H9 (cell line): Measurements from ENCODE around the gene BHLHA15. TPM values are rescaled to one million over a fixed set of nuclear protein-coding genes. Genes with fewer than 3 reads are reported as not detected.

Experiments used
- DNase-seq: peaks from one replicate; pipeline ENCODE4 v3.0.0-alpha.2; 2017
- H2AFZ ChIP-seq: one replicate; pipeline ENCODE4 v1.6.1; 2013; ENCODE audit warnings: mild to moderate bottlenecking, low read length, control low read depth, moderate library complexity
- H2AK5ac ChIP-seq: 2 replicates; pipeline ENCODE4 v1.6.1; 2013; ENCODE audit warnings: low read length, control low read depth, mixed read lengths; ENCODE audit not compliant: insufficient read length
- H2BK120ac ChIP-seq: one replicate; pipeline ENCODE4 v1.6.1; 2013; ENCODE audit warnings: low read depth, mild to moderate bottlenecking, low read length, control low read depth, inconsistent platforms; ENCODE audit not compliant: poor library complexity, severe bottlenecking
- H2BK12ac ChIP-seq: 2 replicates; pipeline ENCODE4 v1.6.1; 2013; ENCODE audit warnings: low read length, control low read depth, mixed read lengths, low read depth; ENCODE audit not compliant: insufficient read length
- H2BK15ac ChIP-seq: 2 replicates; pipeline ENCODE4 v1.6.1; 2013; ENCODE audit warnings: low read depth, low read length, control low read depth
- H2BK20ac ChIP-seq: one replicate; pipeline ENCODE4 v1.6.1; 2013; ENCODE audit warnings: low read depth, mild to moderate bottlenecking, low read length, control low read depth, inconsistent platforms; ENCODE audit not compliant: poor library complexity, severe bottlenecking
- H2BK5ac ChIP-seq: 2 replicates; pipeline ENCODE4 v1.6.1; 2013; ENCODE audit warnings: low read length, control low read depth, mixed read lengths; ENCODE audit not compliant: insufficient read length
- H3K14ac ChIP-seq: 2 replicates; pipeline ENCODE4 v1.6.1; 2013; ENCODE audit warnings: low read length, control low read depth; ENCODE audit not compliant: insufficient read depth
- H3K18ac ChIP-seq: 2 replicates; pipeline ENCODE4 v1.6.1; 2013; ENCODE audit warnings: low read depth, mild to moderate bottlenecking, mixed read lengths, low read length, control low read depth; ENCODE audit not compliant: insufficient read length
- H3K23ac ChIP-seq: 2 replicates; pipeline ENCODE4 v1.6.1; 2013; ENCODE audit warnings: low read length, control low read depth, mixed read lengths, low read depth; ENCODE audit not compliant: insufficient read length
- H3K23me2 ChIP-seq: 2 replicates; pipeline ENCODE4 v1.6.1; 2013; ENCODE audit warnings: low read depth, mild to moderate bottlenecking, mixed read lengths, low read length, control low read depth; ENCODE audit not compliant: insufficient read length, poor library complexity, severe bottlenecking
- H3K27ac ChIP-seq: 2 replicates; pipeline ENCODE4 v1.5.1; 2013; ENCODE audit warnings: low read length, control low read depth, mixed read lengths, low read depth; ENCODE audit not compliant: insufficient read length
- H3K27me3 ChIP-seq: 2 replicates; pipeline ENCODE4 v1.6.1; 2013; ENCODE audit warnings: low read length, control low read depth, inconsistent platforms; ENCODE audit not compliant: insufficient read depth
- H3K4ac ChIP-seq: 2 replicates; pipeline ENCODE4 v1.6.1; 2013; ENCODE audit warnings: low read depth, mild to moderate bottlenecking, control low read depth, inconsistent platforms, low read length, moderate library complexity
- H3K4me1 ChIP-seq: 2 replicates; pipeline ENCODE4 v1.6.1; 2013; ENCODE audit warnings: low read length, control low read depth, inconsistent platforms; ENCODE audit not compliant: insufficient read depth
- H3K4me2 ChIP-seq: 2 replicates; pipeline ENCODE4 v1.6.1; 2013; ENCODE audit warnings: low read length, control low read depth, mixed read lengths; ENCODE audit not compliant: insufficient read length, insufficient read depth
- H3K56ac ChIP-seq: 2 replicates; pipeline ENCODE4 v1.6.1; 2013; ENCODE audit warnings: low read depth, mild to moderate bottlenecking, mixed read lengths, low read length, control low read depth; ENCODE audit not compliant: insufficient read length
- H3K79me1 ChIP-seq: 2 replicates; pipeline ENCODE4 v1.6.1; 2013; ENCODE audit warnings: low read depth, mild to moderate bottlenecking, moderate library complexity, low read length, control low read depth, inconsistent platforms; ENCODE audit not compliant: insufficient read depth, poor library complexity, severe bottlenecking
- H3K79me2 ChIP-seq: 2 replicates; pipeline ENCODE4 v1.6.1; 2013; ENCODE audit warnings: low read length, control low read depth, inconsistent platforms; ENCODE audit not compliant: insufficient read depth
- H3K9ac ChIP-seq: 2 replicates; pipeline ENCODE4 v1.6.1; 2013; ENCODE audit warnings: low read length, control low read depth, mixed read lengths; ENCODE audit not compliant: insufficient read length; ENCODE audit errors: extremely low read depth
- H3K9me3 ChIP-seq: one replicate; pipeline ENCODE4 v1.6.1; 2013; ENCODE audit warnings: low read depth, low read length, inconsistent platforms; ENCODE audit not compliant: control insufficient read depth
- H3T11ph ChIP-seq: one replicate; pipeline ENCODE4 v1.6.1; 2013; ENCODE audit warnings: mild to moderate bottlenecking, low read length, control low read depth, inconsistent platforms
- H4K20me1 ChIP-seq: one replicate; pipeline ENCODE4 v1.6.1; 2013; ENCODE audit not compliant: control insufficient read depth, insufficient read length, insufficient read depth
- H4K5ac ChIP-seq: 2 replicates; pipeline ENCODE4 v1.6.1; 2013; ENCODE audit warnings: low read depth, mild to moderate bottlenecking, mixed read lengths, low read length, control low read depth; ENCODE audit not compliant: insufficient read length
- H4K8ac ChIP-seq: replicated peaks from 2 replicates; pipeline ENCODE4 v1.6.1; 2013; ENCODE audit warnings: low read length, control low read depth, mixed read lengths, low read depth; ENCODE audit not compliant: insufficient read length
- H4K91ac ChIP-seq: 2 replicates; pipeline ENCODE4 v1.6.1; 2013; ENCODE audit warnings: low read depth, mild to moderate bottlenecking, moderate library complexity, mixed read lengths, low read length, control low read depth; ENCODE audit not compliant: insufficient read length
- H3K27ac Mint-ChIP-seq, 3 experiments: 2 replicates in 2 of 3; 3 replicates in 1 of 3; pipeline ENCODE4 v1.8.0; 2020 to 2021; ENCODE audit warnings: mixed read lengths in 3 of 3, mild to moderate bottlenecking in 1 of 3, moderate library complexity in 1 of 3
- H3K27me3 Mint-ChIP-seq: 2 replicates; pipeline ENCODE4 v1.8.0; 2021; ENCODE audit warnings: low read depth, mild to moderate bottlenecking, moderate library complexity, mixed read lengths
- H3K36me3 Mint-ChIP-seq, 3 experiments: 2 replicates in 2 of 3; 3 replicates in 1 of 3; pipeline ENCODE4 v1.8.0; 2020 to 2021; ENCODE audit warnings: low read depth in 3 of 3, mixed read lengths in 3 of 3; ENCODE audit not compliant: insufficient read depth in 1 of 3
- H3K4me1 Mint-ChIP-seq, 2 experiments: 2 replicates each; pipeline ENCODE4 v1.8.0; 2020; ENCODE audit warnings: mixed read lengths in 2 of 2
- H3K4me3 Mint-ChIP-seq, 2 experiments: 2 replicates in 1 of 2; 3 replicates in 1 of 2; pipeline ENCODE4 v1.8.0; 2020 to 2021; ENCODE audit warnings: mild to moderate bottlenecking in 2 of 2, mixed read lengths in 2 of 2, moderate library complexity in 1 of 2
- H3K9me3 Mint-ChIP-seq, 2 experiments: 2 replicates in 1 of 2; 3 replicates in 1 of 2; pipeline ENCODE4 v1.8.0; 2020; ENCODE audit warnings: mild to moderate bottlenecking in 2 of 2, mixed read lengths in 2 of 2, moderate library complexity in 1 of 2
- CTCF ChIP-seq: fragments of 200-600 bp; sonication (generic); conservative IDR thresholded peaks from 3 replicates; pipeline ENCODE4 v1.8.0; 2021; ENCODE audit warnings: antibody characterized with exemption, mild to moderate bottlenecking
- WGBS: extraction: QIAGEN DNeasy Blood & Tissue Kit; methylation state at CpG from one replicate; pipeline ENCODE4 v1.1.7; 2013; ENCODE audit warnings: missing lambda C conversion rate, low lambda C conversion rate, mixed read lengths; ENCODE audit not compliant: insufficient read length; ENCODE audit errors: extremely low coverage; 5-methylcytosine and 5-hydroxymethylcytosine counted together
- total RNA-seq: library from RNA; stranded (reverse); gene quantifications from 2 replicates; pipeline ENCODE4 v1.2.1, GENCODE V29; 2021

BHLHA15 gene
- total RNA-seq, 1 experiment from 2014 or later: 1.4 TPM

GRCh38 chr7:98180751-98181150 is 30.5 kb upstream of the BHLHA15 start:
- Histone ChIP-seq H2AK5ac (no peak overlapping the region), H3K4ac (no peak overlapping the region), H3K79me2 (no peaks in the 10 kb centered on the region), H2BK15ac (no peak overlapping the region), H3K23me2 (no peaks in the 10 kb centered on the region), H4K8ac (no peak overlapping the region), H3K56ac (no peak overlapping the region), H2BK5ac (no peak overlapping the region), H3K27ac (no peak overlapping the region), H4K5ac (no peak overlapping the region), H3K9me3 (no peaks in the 10 kb centered on the region), H3K14ac (no peak overlapping the region), H3K18ac (no peak overlapping the region), H3K4me2 (no peak overlapping the region), H2BK12ac (no peak overlapping the region), H3K9ac (no peak overlapping the region), H4K20me1 (no peaks in the 10 kb centered on the region), H3K27me3 (no peaks in the 10 kb centered on the region), H2BK120ac (no peak overlapping the region), H3K4me1 (peaks cover 2% of the 10 kb centered on the region; the same call in 1 of the 2 replicates), H4K91ac (no peak overlapping the region), H2AFZ (no peak overlapping the region), H3K79me1 (peaks cover 3% of the 10 kb centered on the region), H3T11ph (no peak overlapping the region), H3K23ac (no peak overlapping the region), H2BK20ac (no peak overlapping the region)
- Mint-ChIP-seq H3K36me3 (peaks cover 7 to 9% (median 9%) of the 10 kb centered on the region in 3 experiments; a peak in 6 of 7 replicates), H3K4me3 (no peak overlapping the region), H3K9me3 (no peaks in the 10 kb centered on the region; a peak in 2 of 5 replicates), H3K27ac (peak overlapping the region in 1 of 3 experiments; percentile 24; a peak in 2 of 7 replicates), H3K4me1 (peaks cover 15 to 23% of the 10 kb centered on the region in 2 experiments), H3K27me3 (no peaks in the 10 kb centered on the region)
- DNase-seq: no peak
- WGBS: no CpG with 5 or more reads among the region's 8 CpGs
- TF ChIP-seq CTCF: no peak
